Activated CD8-positive, alpha-beta memory T cell treated with anti-CD3 and anti-CD28 coated beads, Interleukin-2, amount 50 U/mL, for 48 hours (primary cell): ENCODE measurements around the gene CCDC107.
"Not testable (repeated sequence)": the region's sequence is repeated elsewhere in the genome, so short reads cannot be mapped to it uniquely, and the experiment has no call there.

Source experiments
- DNase-seq: peaks from one replicate; pipeline ENCODE4 v3.0.0-alpha.2; 2020

The CCDC107 gene

DNA sequence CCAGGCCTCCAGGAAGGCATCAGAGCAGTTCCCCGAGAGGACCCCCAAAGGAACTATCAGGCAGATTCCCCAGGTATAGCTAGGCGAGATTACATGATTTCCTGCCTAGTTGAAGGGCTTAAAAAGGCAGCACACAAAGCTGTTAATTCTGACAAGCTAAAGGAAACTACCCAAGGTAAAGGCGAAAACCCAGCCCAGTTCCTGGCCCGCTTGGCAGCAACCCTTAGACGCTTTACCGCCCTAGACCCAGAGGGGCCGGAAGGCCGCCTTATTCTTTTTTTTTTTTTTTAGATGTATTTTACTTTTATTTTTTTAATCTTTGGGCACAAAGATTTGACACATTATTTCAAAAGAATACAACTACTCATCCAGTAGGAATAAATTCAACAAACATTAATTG is 19.3 kb upstream of the CCDC107 start:
- DNase-seq, result not testable (repeated sequence)

DNA sequence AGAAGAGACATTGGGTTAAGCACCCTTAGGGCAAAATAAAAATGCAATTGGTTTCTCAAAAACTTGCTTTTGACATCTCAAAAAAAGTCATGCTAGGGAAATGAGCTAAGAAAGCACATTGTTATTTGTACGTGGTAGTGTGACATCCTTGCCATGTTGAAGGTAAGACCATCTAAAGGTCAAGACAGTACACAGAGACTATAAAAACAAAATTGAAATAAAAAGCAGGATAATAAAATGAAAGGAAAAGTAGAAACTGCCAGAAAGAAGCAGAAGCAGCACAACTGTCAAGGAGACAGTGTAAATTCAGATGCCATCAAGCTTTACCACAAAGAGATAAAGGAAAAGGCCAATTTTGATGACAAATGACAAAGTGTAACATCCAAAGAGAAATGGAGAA is 18.9 kb upstream of the CCDC107 start:
- not testable (repeated sequence) for DNase-seq

DNA sequence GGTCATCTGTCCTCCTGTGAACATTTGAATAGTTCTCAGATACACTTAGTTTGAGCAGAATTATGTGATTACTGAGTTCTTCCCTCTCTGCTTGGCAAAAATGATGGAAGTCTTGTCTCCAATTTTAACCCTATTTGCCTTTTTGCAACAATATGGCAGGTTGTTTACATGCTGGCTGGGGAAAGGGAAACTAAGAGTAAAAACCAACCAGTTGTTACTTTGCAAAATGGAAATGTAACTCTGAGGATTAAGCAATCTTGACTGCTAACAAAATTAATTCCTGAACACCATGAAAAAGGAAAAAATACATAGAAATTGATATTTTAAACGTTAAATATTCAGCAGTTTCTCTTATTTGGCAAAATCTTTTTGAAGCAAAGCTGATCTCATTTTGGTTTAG is 18.5 kb upstream of the CCDC107 start:
- no peak for DNase-seq

DNA sequence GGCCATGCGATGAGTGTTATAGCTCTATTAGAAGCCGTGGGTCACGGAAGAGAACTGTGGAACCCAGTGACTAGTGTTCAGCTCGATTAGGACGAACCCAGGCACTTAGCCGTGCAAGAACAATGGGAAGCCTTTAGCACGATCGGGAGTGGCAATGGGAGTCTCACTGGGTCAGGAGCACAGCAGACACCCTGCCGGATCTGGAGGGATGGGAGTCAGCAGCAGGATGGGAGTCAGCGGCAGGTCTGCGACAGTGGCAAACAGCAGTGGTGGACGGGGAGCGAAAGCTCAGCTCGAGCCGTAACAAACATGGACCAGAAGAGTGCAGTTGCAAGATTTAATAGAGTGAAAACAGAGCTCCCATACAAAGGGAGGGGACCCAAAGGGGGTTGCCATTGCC is 17.7 kb upstream of the CCDC107 start:
- DNase-seq, result not testable (repeated sequence)

DNA sequence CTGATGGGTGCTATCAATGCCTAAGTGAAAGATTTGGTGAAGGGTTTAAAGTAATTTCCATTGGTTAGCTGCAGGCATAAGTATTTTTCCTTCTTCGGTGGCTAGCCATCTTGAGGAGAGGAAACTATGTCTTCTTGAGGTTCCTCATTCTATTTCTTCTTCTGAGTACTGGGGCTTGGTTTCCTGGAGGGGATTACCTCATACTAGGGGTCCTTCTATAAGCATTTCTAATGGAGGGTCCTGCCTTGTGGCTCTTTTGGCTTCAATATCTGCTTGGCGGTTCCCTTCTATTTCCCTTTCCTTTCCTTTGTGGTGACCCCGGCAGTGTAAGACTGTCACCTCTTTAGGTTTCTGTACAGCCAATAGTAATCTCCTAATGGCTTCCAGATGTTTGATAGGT is 16.6 kb upstream of the CCDC107 start:
- DNase-seq, result not testable (repeated sequence)

DNA sequence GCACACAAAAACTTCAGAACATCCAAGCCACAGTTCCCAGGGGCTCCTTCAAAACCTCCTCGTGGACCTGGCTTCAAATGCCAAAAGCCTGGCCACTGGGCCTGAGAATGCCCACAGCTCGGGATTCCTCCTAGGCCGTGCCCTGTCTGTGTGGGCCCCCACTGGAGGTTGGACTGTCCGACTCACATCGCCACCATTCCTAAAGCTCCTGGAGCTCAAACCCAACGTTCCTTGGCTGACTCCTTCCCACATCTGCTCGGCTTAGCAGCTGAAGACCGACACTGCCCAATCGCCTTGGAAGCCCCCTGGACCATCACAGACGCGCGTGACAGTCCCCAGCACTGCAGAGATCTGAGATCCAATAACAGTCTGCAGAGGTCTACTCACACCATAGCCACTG is 15.0 kb upstream of the CCDC107 start:
- DNase-seq, result no peak

DNA sequence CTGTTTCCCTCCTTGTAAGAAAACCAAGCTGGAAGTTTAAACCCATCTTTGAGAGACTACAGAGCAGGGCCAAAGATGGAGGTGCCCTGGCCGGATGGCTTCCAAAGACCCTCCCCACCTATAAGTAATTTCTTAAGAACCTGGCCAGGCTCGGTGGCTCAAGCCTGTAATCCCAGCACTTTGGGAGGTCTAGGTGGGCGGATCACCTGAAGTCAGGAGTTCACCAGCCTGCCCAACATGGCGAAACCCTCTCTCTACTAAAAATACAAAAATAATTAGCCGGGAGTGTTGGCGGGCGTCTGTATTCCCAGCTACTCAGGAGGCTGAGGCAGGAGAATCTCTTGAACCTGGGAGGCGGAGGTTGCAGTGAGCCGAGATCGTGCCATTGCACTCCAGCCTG is 12.4 kb upstream of the CCDC107 start:
- DNase-seq, result not testable (repeated sequence)

DNA sequence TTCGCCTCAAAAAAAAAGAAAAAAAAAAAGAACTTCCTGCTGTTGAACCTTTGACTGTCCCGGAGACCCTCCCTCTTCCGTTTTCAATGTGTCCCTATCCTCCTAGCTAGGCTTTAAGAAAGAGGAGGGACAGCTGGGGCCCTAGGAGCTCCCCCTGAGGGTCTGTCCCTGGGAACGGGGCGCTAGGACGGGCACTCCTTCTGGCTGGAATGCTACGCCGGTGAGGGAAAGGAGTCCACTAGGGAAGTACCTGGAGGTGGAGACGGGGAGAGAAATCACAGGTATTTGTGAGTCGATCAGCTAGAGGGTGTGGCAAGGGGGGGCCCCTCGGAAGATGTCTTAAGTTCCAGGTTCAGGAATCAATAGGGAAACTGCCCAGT is 11.9 kb upstream of the CCDC107 start:
- DNase-seq, result no peak

DNA sequence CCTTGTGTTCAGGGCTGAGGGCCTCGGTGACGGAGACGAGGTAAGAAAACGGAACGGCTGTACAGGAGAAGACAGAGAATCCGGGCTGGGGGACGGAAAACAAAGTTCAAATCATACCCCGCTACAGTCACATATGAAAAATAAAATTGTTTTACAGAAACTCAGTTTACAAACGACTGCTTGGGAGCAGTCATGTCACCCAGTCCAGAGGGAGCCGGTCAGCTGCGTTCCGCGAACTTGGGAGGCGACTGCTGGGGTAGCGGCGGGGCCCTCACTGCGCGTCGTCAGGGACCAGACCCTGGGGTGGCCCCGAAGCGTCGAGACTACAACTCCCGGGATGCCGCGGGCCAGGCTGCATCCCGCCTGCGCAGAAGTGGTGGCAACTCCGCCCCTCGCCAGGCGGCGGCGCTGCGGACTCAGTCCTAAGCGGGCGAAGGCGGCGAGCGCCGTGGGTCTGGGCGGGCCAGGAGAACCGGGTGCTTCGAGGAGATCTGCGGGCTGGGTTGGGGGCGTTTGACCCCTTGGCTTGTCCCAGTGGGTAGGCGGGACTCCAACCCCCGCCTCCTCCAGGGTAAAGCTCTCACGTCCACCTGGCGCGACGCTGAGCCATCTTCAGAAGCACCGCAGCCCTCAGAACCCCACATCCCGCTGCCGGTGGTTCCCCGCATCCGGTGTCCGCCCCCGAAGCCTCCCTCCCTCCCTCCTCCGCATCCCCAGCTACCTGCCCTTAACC is 11.4 kb upstream of the CCDC107 start:
- DNase-seq, result peak; percentile 96

DNA sequence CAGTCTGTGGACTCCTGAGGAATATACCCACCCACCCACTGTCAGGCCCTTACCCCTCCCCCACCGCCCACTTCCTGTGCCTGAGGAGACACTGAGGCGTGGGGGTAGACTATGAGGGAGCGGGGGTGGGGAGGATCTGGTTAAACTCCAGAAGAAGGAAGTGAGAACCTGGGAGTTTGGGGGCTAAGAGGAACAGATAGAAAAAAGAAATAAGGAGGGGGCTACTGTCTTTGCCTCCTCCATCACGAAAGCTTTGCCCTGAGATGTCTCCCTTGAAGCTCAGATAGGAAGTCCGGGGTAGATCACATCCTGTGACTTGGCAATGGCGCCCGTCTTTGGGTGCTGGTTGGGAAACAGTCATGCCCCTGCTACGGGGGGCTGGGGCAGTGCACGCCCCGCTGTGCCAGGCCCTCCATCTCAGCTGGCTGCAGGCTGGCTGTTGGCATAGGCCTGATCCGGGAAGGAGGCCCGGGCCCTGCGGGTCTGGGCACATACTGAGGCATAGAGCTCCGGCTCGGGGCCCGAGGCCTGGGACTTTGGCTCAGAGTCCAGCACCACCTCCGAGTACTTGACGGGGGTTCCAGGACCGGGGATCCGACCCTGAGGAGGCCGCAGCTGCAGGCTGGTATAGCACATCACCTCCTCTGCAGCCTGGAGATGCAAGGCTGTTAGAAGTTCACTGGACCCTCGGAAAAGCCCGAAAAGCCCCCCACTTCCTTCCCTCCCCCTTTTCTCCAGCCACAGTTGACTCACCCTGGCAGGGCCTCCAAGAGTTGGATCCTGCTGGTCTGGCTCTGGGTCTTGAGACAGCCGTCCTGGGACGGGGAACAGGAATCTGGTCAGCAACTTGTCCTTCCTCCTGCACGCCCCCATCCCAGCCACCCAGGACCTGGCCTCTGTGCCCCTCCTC is 8.4 kb upstream of the CCDC107 start:
- DNase-seq, result peak; percentile 72

DNA sequence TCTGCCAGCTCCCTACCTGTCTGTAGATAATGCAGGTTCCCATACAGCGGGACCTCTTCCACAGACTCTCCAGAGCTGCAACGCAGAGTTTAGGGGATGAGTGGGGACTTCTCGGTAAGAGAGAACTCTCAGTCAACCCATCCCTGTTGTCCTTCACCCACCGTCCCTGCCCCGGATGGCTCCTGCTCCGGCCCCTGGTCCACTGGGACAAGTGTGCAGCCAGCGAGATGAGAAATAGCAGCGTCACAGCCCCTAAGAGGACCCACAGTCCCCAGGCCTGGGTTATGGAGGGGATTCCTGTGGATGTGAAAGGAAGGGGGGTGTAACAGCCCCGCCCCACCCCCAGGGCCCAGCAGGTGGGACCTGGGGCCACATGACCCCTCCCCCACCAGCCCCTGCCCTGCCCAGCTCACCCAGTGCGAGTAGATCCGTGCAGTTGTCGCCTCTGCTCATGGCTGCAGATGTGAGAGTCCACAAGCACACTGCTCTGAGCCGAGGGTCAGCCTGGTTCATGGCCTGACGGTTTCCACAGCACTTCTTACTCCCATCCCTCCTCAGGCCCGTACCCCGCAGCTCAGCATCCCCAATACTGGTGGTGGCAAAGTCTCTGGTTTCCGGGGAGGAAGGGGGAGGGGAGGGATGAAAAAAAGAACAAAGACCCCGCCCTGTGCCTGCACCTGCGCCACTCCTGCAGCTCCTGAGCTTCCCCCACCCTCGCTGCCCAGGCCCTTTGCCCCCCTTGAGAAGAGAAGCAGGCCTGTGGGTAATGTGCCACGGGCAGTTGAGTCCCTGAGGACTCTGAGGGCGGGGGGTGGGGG is 7.5 kb upstream of the CCDC107 start, which contains the start of gene SIT1:
Gene SIT1, minus strand, starts transcription at position 591 of the 818 bp plus-strand sequence. Its CDS starts 78 bp downstream, at position 513.
- peak; percentile 72 for DNase-seq

DNA sequence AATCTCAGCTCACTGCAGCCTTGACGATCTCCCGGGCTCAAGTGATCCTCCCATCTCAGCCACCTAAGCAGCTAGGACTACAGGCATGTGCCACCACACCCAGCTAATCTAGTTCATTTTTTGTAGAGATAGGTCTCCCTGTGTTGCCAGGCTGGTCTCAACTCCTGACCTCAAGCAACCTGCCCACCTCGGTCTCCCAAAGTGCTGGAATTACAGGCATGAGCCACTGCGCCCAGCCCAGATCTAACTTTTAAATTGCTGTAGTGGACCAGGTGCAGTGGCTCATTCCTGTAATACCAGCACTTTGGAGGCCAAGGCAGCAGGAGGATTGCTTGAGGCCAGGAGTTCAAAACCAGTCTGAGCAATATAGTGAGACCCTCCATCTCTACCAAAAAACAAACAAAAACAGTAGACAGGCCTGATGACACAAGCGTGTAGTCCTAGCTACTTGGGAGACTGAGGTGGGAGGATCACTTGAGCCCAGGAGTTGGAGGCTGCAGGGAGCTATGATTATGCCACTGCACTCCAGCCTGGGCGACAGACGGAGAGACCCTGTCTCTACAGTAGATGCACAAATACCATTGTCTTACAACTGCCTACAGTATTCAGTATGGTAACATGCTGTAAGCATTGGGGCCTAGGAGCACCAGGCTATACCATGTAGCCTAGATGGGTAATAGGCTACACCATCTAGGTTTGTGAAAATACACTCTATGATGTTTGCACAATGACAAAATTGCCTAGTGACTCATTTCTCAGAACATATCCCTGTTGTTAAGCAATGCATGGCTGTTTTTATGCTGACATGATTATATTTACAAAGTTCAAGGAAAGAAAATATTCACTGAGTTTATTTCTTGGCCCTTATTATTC is 5.9 kb upstream of the CCDC107 start:
- no peak for DNase-seq

DNA sequence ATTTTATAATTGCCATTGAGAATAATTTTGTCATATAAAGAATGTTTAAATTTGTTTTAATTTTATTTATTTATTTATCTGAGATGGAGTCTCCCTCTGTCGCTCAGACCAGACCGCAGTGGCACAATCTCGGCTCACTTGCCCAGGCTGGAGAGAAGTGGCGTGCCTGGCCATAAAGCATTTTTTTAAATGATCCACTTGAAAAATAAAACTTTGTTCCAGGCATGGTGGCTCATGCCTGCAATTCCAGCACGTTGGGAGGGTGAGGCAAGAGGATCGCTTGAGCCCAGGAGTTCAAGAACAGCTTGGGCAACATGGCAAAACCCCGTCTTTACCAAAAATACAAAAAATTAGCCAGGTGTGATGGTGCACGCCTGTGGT is 5.3 kb upstream of the CCDC107 start:
- DNase-seq, result no peak

DNA sequence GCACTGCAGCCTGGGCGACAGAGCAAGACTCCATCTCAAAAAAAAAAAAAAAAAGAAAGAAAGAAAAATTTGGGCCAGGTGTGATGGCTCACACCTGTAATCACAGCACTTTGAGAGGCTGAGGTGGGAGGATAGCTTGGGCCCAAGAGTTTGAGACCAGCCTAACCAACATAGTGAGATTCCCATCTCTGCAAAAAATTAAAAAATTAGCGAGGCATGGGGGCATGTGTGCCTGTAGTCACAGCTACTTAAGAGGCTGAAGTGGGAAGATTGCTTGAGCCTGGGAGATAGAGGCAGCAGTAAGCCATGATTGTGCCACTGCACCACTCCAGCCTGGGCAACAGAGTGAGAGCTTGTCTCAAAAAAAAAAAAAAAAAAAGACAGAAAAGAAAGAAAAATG is 4.5 kb upstream of the CCDC107 start:
- DNase-seq, result no peak

DNA sequence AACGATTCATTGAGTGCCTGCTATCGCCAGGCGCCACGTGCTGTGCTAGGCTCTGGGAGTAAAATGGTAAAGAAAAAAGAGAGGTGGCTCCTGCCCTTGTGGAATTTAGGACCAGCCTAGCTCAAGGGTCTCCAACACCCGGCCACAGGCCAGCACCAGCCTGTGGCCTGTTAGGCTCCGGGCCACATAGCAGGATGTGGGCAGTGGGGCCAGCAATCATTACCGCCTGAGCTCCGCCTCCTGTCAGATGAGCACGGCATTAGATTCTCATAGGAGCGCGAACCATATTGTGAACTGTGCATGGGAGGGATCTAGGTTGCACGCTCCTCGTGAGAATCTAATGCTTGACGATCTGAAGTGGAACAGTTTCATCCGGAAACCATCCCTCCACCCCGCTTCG is 1.7 kb upstream of the CCDC107 start:
- no peak for DNase-seq

DNA sequence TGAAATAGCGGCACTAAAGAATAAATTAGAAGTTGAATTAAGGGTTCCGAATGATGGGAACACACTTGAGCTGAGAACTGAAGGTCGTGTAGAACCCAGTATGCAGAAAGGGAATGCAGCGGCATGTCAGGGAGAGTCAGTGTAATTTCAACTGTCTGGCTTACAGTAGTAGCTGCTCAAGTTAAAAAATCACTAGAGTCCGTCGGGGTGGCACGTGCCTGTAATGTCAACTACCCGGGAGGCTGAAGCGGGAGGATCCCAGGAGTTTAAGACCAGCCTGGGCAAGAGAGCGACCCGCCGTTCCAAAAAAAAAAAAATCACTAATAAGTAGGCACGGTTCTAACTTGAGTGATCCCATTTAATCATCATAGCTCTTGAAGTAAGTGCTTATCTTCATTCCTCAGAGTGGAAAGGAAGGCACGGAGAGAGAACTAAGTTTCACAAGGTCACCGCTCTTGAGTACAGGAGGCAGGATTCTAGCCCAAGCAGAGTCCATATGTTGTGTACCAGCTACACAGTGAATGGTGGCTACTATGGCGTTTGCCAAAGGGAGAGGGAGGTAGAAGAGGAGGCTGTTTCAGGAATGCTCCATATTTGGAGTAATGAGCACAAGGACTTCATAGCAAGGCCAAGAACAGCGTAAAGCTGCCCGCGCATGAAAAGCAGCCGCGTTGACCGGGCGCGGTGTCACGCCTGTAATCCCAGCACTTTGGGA is 1.1 kb upstream of the CCDC107 start:
- DNase-seq, result no peak

DNA sequence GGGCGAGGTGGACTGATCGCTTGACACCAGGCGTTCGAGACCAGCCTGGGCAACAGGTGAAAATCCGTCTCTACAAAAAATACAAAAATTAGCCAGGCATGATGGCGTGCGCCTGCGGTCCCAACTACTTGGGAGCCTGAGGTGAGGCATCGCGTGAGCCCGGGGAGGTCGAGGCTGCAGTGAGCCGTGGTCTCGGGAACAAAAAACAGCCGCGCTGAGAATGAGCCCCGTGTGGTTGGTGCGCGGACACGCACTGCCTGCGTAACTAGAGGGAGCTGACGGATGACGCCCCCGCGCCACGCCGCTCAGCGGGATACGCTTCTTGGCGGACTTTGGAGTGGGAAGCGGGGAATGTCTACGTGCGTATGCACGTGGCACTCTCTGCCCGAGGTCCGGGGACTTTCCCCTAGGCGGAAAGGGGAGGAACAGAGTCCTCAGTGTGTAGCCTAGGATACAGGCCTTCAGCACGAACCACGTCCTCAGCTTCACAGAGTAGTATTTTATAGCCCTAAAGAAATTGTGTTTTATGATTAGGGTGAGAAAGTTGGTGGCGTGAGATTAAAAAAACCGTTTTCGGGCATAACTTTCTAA is 451 bp upstream of the CCDC107 start, which contains the start of gene RMRP:
Gene RMRP, minus strand, starts transcription at position 474 of the 591 bp plus-strand sequence.
- peak; percentile 96 for DNase-seq

DNA sequence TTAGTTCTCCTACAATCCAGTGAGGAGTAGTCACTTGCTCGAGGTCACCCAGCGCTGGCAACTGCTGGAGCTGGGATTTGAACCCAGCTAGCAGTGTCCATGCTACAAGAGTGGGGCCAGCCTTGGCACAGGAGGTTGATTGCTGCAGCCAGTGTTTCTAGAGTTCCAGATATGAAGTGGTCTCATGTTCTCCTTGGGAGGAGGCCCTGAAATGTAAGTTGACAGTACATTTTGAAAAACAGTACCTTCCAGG is 802 bp downstream of the CCDC107 start:
- DNase-seq, result no peak

DNA sequence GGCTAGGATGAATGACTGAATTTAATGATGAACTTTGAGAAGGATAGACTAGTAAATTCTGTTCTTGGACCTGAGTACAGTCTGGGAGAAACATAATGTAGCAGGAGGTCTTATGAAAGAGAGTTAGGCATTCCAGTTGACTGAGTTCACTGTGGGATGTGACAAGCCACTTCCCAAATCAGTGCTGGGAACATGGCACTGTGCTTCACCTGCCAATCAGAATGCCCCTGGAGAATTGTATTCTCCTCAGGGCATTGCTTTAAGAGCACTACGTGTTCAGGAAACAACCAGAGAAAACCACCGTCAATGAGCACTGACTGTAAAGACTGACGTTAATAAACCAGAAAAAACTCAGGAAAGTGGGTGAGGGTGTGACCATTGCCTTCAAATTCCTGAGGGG is 1.2 kb downstream of the CCDC107 start:
- DNase-seq, result no peak

DNA sequence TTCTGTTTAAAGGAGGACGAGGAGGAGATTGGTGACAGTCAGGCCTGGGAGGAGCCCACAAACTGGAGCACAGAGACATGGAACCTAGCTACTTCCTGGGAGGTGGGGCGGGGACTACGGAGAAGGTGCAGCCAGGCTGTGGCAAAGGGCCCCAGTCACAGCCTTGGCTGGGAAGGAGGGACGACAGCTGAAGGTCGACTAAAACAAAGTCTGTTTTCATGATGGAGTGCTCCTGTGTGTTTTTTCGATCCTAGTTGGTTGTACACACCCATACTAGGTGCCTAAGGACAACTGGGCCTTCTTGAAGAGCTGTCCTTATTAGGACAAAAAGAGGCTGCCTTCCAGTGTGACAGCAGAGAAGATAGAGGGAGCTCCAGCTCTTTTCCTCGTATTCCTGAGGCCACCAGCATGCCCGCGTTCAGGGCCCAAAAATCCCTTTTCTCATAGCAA is 2.9 kb downstream of the CCDC107 start:
- no peak for DNase-seq

DNA sequence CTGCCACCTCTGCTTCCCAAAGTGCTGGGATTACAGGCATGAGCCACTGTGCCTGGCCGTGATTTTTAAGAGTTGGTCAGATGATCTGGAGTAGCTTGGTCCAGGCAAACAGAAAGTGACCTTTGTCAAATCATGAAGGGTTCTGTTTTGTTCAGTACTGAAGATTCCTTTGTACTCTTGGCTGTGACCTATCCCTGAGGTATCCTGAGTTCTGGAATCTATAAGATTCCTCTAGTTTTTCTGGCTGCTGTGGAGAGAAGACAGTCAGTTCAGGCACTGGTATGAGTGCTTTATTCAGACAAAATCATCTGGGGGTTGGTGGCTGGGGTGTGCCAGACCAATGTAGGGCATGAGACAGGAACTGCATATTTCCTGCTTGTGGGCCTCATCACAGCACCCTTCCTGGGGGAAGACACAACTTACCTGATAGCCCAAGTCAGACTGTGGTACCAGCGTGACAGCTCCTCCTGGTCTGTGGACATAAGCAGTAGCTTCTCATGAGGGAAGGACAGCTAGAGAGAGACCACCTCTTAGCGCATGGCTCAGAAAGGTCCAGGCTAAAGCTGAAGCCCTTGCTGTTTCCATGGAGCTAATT is 3.8 kb downstream of the CCDC107 start:
- no peak for DNase-seq
